Stimulated activated CD4-positive, alpha-beta T cell treated with anti-CD3 and anti-CD28 coated beads, Interleukin-15, amount 100 ng/mL, for 24 hours (primary cell): ENCODE measurements around the gene USP38.
"Not testable (repeated sequence)": the region's sequence is repeated elsewhere in the genome, so short reads cannot be mapped to it uniquely, and the experiment has no call there.

Experiments used
- DNase-seq: peaks from one replicate; pipeline ENCODE4 v3.0.0-alpha.2; 2020

USP38 gene, protein sequence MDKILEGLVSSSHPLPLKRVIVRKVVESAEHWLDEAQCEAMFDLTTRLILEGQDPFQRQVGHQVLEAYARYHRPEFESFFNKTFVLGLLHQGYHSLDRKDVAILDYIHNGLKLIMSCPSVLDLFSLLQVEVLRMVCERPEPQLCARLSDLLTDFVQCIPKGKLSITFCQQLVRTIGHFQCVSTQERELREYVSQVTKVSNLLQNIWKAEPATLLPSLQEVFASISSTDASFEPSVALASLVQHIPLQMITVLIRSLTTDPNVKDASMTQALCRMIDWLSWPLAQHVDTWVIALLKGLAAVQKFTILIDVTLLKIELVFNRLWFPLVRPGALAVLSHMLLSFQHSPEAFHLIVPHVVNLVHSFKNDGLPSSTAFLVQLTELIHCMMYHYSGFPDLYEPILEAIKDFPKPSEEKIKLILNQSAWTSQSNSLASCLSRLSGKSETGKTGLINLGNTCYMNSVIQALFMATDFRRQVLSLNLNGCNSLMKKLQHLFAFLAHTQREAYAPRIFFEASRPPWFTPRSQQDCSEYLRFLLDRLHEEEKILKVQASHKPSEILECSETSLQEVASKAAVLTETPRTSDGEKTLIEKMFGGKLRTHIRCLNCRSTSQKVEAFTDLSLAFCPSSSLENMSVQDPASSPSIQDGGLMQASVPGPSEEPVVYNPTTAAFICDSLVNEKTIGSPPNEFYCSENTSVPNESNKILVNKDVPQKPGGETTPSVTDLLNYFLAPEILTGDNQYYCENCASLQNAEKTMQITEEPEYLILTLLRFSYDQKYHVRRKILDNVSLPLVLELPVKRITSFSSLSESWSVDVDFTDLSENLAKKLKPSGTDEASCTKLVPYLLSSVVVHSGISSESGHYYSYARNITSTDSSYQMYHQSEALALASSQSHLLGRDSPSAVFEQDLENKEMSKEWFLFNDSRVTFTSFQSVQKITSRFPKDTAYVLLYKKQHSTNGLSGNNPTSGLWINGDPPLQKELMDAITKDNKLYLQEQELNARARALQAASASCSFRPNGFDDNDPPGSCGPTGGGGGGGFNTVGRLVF

DNA sequence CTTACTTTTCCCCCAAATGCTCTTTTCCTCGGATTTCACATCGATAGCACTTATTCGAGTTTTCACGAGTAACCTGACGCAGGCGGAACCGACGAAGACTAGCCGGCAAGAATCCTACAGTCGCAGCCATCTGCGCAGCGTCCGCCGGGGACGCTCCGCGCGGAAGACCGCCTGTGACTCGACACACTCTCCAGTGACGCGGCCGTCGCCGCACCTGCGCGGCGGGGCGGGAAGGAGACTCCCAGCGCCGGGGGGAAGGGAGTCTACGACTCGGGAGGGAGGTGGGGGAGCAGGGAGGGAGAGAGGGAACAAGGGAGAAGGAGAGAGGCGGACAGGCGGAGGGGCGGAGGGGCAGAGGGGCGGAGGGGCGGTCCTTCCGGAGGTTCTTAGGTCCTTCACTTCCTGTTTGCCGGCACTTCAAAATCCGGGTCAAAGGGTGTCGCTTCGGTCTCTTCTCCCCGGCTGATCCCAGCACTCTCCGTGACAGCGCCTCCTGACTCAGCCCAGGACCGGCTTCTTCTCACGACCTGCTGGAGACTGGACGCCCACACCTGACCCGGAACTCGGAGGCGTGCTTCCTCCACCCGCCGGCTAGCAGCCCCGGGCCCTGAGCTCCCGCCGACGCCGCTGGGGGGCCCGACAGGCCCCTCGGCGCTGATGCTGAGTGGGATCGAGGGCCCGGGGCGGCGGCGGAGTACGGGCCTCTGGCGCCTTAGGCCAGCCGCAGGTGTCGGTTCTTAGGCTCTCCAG is at the start of gene USP38:
Gene USP38, plus strand, starts transcription at position 415 of the 750 bp plus-strand sequence. CDS start 534 bp downstream, outside the sequence.
- peak; percentile 93 for DNase-seq

DNA sequence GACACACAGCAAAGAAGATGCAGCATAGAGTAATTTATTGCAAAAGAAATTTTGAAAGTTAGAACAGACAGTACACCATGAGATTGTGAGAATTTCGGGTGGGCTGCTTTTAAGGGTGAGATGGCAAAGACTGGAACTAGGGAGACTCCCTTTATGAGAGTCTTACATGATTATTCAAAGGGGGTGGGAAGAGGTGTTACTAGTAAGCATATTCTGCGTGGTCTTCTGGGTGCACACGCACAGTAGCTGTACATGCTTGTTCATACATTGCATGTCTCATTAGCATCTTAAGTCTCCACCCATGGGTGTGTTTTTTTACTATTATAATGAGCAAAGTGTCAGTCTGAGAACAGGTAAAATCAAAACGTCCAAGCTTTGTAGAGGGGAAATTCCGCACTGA is 49.4 kb upstream of the USP38 start:
- no peak for DNase-seq

DNA sequence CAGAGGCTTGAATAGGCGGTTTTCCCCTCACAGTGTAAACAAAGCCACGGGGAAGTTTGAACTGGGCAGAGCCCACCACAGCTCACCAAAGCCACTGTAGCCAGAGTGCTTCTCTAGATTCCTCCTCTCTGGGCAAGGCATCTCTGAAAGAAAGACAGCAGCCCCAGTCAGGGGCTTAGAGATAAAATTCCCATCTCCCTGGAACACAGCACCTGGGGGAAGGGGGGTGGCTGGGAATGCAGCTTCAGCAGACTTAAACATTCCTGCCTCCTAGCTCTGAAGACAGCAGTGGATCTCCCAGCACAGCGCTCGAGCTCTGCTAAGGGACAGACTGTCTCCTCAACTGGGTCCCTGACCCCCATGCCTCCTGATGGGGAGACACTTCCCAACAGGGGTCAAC is 44.0 kb upstream of the USP38 start:
- DNase-seq, result no peak

DNA sequence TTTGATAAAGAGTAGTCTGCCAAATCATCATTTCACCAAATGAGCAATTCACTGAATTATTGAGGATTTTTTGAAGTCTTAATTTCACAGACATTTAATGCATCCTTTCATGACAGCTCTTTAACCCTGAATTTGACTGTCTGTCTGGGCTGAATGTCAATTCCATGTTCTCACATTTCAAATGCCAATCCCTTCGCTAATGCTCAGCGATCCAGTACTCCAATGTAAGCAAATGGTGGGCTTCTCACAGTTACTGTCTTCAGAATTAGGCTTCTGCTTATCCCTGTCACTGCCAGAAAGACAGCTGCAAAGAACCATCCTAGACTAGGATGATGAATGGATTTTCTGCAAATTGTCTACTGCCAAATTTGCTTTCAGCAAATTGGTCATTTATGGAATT is 36.2 kb upstream of the USP38 start:
- DNase-seq, result no peak

DNA sequence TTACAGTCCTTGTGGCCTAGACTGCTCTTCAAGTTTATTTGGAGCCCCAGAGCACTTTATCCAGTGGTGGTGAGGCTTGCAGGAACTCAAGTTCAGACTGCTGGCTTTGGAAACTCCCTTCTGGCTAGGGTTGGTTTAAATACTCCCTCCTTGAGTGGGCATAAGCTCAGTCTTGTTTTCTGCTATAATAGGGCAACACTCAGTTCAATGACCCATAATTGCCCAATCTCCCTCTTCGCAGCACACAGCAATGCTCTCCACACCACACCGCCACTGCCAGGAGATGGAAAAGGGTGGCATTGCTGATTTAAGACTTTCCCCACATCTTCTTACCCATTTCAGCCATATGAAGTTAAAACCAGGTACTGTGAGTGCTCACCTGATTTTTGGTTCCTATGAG is 27.9 kb upstream of the USP38 start:
- DNase-seq, result no peak

DNA sequence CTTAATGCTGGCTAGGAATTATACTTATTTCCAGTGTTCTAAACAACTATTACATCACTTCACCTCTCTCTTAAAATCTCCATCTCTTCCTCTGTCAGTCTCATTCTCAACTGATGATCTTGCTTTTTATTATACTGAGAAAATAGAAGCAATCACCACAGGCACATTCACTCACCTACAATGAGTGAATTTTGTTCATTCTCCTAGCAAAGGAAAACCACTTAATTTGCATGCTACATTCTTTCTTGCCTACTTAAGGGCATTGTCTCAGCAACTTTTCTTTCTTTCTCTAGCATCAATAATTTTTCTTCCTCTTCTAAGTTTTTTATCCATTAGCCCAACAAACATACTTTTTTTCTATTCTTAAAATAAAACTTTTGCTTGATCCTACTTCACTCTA is 21.1 kb upstream of the USP38 start:
- DNase-seq, result no peak

DNA sequence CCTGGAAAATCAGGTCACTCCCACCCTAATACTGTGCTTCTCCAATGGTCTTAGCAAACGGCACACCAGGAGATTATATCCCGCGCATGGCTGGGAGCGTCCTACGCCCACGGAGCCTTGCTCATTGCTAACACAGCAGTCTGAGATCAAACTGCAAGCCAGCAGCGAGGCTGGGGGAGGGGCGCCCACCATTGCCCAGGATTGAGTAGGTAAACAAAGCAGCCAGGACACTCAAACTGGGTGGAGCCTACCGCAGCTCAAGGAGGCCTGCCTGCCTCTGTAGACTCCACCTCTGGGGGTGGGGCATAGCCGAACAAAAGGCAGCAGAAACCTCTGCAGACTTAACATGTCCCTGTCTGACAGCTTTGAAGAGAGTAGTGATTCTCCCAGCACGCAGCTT is 18.0 kb upstream of the USP38 start:
- DNase-seq, result not testable (repeated sequence)

DNA sequence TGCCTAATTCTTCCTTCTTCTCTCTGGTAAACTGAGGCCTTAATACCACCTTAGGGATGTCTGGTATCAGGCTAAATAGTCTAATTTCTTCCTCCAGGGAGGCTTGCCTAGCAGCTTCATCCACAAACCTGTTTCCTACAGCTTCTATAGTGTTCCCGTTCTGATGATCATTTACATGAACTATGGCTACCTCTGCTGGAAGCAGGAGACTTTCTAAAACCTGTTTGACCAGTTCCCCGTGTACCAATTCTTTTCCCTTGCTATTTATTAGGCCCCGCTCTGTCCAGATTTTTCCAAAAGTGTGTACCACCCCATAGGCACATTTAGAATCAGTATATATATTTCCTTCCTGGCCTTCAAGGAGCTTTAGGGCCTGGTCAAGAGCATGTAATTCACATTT is 5.8 kb upstream of the USP38 start:
- no peak for DNase-seq

DNA sequence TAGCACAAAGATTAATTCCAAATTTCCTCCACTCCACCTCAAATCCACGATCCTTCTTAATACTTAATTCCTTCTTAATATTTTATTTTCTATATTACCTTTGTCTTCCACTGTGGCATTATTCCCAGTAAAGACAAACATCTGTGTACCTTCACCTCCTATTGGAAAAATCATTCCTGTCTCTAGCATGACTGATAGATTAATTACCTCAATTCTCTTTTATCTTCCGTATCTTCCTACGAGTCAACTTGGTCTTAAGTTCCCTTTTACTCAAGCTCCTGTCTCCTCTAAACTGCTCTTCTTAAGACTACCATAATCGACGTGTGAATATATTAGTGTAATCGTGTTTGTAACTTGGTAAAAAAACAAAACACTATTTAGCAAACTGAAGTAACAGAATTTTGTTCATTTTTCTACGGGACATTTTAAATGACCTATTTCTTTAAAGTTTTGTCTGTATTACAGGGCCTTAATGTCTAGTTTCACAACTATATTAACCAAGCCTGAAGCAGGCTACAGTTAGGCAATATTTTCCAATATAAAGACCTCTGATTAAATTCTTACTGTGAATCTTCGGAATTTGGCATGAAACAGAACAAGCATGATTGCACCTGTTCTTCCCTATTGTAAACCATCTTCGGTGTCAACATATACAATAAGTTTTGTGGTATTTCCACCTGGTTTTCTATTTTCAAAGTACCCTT is 1.1 kb upstream of the USP38 start:
- DNase-seq, result no peak

DNA sequence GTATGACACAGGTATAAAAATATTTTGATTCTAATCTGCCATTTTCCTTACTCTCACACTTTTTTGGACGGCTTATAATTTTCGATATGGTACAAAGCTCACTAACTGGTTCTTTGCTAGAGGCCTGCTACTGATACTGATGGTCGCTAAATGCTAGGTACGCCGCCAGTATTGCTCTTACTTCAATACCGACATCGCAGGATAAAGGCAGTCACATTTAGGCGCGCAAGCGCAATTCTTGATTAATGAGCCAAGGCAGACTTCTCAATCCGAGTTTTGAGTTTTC is 557 bp upstream of the USP38 start:
- no peak for DNase-seq

DNA sequence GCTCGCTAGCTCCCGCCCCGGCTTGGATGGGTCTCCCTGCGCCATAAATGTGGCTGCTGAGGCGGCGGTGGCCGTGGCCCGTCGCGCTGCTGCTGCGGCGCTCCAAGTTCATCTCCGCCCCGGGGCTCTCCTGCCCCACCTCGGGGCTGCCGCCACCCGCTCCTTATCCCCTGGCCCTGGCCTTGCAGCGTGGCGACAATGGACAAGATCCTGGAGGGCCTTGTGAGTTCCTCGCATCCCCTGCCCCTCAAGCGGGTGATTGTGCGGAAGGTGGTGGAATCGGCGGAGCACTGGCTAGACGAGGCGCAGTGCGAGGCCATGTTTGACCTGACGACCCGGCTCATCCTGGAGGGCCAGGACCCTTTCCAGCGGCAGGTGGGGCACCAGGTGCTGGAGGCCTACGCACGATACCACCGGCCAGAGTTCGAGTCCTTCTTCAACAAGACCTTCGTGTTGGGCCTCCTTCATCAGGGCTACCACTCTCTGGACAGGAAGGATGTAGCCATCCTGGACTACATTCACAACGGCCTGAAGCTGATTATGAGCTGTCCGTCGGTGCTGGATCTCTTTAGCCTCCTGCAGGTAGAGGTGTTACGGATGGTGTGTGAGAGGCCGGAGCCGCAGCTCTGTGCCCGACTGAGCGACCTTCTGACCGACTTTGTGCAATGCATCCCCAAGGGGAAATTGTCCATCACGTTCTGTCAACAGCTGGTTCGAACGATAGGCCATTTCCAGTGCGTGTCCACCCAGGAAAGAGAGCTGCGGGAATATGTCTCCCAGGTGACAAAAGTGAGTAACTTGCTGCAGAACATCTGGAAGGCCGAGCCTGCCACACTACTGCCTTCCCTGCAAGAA is 763 bp downstream of the USP38 start:
- DNase-seq, result no peak

DNA sequence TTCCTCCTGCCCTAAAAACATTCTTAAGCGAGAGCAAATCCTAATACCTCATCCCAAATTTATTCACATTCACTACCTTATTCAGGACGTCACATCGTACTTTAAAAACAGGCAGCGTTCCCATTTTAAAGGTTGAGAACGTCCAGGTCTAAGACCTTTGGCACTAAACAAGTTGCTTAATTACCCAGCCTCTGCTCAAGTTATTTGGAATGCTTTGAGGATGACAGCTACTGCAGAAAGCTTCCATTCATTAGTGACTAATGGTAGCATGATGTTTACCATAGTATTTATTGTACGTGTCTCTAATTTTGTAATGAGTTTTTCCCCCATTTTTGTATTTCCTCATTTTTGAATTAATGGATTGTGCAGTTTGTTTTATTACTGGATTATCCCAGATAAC is 1.5 kb downstream of the USP38 start:
- DNase-seq, result no peak

DNA sequence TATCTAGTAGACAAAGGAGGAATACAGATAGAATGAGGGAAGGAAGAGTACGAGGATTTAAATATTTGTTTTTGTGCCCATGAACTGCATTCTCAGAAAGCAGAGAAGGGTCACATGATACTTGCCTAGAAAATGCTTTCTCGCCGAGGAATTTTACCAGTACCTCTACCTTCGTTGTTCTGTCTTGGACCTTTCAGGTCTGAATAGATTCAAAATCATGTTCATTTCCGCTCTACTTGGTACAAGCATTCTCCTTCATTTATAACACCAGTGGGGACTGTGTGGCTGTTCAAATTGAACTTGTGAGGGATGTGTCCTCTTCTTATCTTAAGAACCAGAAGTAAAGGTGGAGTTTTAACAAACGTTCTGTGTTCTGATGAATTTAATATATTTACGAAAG is 1.9 kb downstream of the USP38 start:
- DNase-seq, result no peak

DNA sequence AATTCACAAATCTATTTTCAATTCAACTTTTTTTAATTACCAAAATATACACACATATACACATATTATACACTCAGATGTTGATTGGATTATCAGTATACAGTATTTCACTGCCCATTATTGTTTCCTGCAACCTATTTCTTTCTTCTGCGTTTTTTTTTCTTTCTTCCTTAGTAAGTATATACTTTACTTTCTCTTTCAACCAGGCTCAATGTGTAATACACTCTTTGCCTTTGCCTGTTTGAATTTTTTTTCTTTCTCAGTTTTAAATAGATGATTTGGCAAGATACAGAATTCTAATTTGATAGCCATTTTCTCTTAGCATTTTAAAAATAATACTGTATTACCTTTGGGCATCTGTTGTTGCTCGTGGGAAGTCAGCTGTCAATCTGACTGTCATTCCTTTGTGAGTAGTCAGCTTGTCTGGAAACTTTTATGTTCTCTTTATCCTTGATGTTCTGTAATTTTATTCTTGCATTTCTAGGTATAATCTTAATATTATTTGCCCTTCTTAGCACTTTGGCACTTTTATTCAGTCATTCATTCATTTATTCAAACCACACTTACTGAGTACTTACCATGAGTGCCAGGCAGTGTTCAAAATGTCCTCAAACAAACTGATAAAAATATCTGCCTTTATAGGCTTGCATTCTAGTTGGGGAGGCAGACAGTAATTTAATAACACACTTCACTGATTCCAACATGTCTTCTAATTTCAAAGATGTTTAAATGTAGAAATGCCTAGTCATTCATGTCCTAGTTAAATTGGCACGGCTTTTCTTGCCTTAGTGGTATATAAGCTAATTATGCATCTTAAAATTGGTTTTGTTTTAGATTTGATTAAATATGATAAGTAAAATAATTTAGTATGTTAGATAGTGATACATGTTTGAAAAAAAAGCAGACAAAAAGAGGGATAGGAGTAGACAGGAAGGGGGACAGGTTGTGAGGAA is 3.7 kb downstream of the USP38 start:
- DNase-seq, result no peak

DNA sequence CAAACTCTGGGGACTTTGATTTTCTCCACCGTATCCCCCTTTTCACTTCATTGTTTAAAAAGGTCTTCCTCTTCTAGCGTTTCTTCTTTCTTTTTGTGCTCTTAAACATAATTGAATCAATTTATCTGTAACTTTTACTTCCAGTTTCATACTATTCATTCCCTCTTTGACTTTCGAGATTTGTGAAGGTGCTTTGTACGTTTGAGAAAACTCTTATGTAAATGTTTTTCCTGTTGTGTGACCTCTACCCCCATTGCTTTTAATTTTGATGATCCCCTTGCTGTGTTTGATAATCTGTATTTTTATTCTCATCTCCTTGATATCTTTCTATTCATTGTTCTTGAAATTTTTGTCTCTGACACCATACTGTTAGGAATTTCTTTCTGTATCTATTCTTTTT is 4.8 kb downstream of the USP38 start:
- no peak for DNase-seq

DNA sequence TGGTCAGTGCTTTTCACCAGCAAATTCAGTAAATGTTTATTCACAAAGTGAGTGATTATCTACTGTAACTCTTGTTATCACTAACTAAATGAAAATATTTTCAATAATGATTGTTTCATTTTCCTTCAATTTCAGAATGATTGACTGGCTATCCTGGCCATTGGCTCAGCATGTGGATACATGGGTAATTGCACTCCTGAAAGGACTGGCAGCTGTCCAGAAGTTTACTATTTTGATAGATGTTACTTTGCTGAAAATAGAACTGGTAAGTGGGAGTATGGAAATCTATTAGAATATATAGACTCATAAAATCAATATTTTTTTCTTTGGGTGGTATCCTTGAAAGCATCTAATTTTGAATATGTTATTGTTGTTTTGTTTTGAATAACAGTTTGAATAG is 10.9 kb downstream of the USP38 start:
- DNase-seq, result no peak

DNA sequence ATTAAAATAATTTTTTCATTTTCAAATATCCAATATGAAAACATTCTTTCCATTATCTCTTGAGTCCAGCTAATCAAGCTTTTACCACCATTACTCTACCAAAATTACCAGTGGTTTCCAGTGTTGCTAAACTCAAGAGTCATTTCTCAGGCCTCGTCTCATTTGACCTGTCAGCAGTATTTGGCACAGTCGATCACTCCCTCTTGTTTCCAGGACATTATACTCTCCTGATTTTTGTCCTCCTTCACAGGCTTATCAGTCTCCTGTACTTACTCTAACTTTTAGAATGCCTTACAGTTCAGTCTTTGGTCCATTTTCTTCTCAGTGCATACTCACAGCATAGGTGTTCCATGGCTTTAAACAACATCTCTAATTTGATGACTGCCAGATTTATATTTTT is 11.6 kb downstream of the USP38 start:
- no peak for DNase-seq

DNA sequence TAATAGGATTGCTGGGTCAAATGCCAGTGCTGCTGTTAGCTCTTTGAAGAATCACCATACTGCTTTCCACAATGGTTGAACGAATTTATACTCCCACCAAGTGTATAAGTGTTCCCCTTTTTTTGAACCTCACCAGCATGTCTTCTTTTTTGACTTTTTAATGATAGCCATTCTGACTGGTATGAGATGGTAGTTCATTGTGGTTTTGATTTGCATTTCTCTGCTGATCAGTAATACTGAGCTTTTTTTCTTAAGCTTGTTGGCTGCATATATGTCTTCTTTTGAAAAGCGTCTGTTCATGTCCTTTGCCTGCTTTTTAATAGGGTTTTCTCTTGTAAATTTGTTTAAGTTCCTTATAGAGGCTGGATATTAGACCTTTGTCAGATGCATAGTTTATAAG is 14.8 kb downstream of the USP38 start:
- no peak for DNase-seq

DNA sequence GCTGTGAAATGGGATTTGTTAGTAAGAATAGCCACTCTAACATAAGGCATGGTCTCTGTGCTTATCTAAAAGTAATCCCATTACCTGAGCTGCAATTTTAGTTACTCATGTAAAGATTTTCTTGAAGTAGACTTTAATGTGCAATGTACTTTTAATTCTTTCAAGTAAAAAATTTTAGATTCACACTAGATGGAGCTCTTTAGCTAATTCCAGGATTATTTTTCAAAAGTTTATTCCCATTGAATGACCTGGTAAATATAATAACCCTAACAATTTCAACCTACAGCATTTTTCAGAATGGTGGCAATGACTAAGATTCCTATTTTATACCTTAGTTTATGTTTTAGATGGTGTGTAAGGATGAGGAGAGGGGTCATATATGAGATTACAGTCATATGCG is 18.1 kb downstream of the USP38 start:
- no peak for DNase-seq

DNA sequence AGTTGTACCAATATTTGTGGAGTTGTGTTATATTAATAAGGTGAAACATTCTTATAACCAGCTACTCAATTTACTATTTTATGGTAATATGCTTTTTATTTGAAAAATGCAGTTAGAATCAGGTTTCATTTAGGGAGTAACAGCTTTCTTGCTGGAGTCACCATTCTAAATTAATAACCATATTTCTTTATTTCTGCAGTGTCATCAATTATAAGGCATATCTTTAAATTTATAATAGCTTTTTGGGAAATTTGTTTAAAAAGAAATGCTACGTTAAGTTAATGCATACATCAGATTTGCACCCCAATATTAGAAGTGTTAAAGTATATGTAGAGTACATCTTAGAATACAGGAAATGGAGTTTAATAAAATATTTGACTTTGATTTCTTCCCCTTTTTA is 18.9 kb downstream of the USP38 start:
- DNase-seq, result no peak

DNA sequence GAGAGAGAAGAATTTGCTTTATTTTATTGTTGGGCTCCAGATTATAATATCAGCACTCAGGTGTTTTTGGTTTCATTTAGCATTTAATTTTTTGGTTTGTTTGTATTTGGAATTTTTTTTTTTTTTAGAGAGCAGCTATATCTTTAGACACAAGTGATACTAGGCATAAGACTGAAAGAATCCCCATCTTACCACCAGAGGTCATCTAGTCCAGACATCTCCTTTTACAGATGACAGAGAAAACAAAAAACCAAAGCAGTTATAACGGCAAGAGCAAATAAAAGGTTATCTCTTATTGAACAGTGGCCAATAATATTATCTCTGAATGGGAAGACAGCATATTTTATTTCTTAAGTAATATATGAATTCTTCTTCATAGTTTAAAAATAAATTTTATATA is 22.8 kb downstream of the USP38 start:
- DNase-seq, result no peak
